ENCODE data around the gene PRDM4.

- TF ChIP-seq CTCF (IDR thresholded peaks at IDR 0.05 in 4 of 5, conservative IDR thresholded peaks at IDR 0.05 in 1 of 5) (no peak), POLR2A (IDR thresholded peaks at IDR 0.05) (no peak)
Observed at GRCh38 chr12:107778383-107779025, 17.6 kb upstream of the PRDM4 start.
